ENCODE results near the gene ZNF580. TPM values are rescaled to one million over a fixed set of nuclear protein-coding genes. Genes with fewer than 3 reads are reported as not detected.

Gene ZNF580
- total and polyA plus RNA-seq, 2 of the 13 experiments (the other 11 are each of a cell fraction or from before 2014, with no cell fraction given), result 4.4 to 6.0 TPM

- TF ChIP-seq MTA1 (CRISPR knock-in tag; IDR thresholded peaks at IDR 0.05; ENCODE audit: borderline replicate concordance) (peak; percentile 11; the same call in 1 of the 2 replicates), ZNF329 (CRISPR knock-in tag; IDR thresholded peaks at IDR 0.05; ENCODE audit: low read depth) (no peak), ZNF703 (CRISPR knock-in tag; IDR thresholded peaks at IDR 0.05; ENCODE audit: borderline replicate concordance) (0 out of 2 replicates have a peak, but pooled peaks have one; percentile 49), SRSF1 (optimal IDR thresholded peaks at IDR 0.05; ENCODE audit: low read depth, low read length) (peak; percentile 95), MYPOP (CRISPR knock-in tag; IDR thresholded peaks at IDR 0.05) (peak; percentile 61; the same call in 1 of the 2 replicates), YEATS4 (CRISPR knock-in tag; IDR thresholded peaks at IDR 0.05; ENCODE audit: borderline replicate concordance) (peak; percentile 29), PAXIP1 (CRISPR knock-in tag; conservative IDR thresholded peaks at IDR 0.05) (peak; percentile 67; the same call in 1 of the 2 replicates), RBFOX2 (IDR thresholded peaks at IDR 0.05; ENCODE audit: low read depth, low read length) (peak; percentile 55), THAP9 (CRISPR knock-in tag; IDR thresholded peaks at IDR 0.05; ENCODE audit: borderline replicate concordance) (peak; percentile 99), SAP130 (CRISPR knock-in tag; IDR thresholded peaks at IDR 0.05; ENCODE audit: low read depth) (peak; percentile 53), AGO2 (optimal IDR thresholded peaks at IDR 0.05; ENCODE audit: low read depth, low read length) (peak; percentile 61), ELF1 (CRISPR knock-in tag; IDR thresholded peaks at IDR 0.05) (peak; percentile 84), DMAP1 (CRISPR knock-in tag; IDR thresholded peaks at IDR 0.05) (0 out of 2 replicates have a peak, but pooled peaks have one; percentile 49), HNRNPLL (IDR thresholded peaks at IDR 0.05; ENCODE audit: low read depth, low read length, poor library complexity, severe bottlenecking) (peak; percentile 45), FOXP4 (CRISPR knock-in tag; IDR thresholded peaks at IDR 0.05) (peak; percentile 11; the same call in 1 of the 2 replicates), NFYC (CRISPR knock-in tag; IDR thresholded peaks at IDR 0.05) (peak; percentile 25; the same call in 1 of the 2 replicates), CREB1 (IDR thresholded peaks at IDR 0.05) (peak; percentile 84), CREB1 (CRISPR knock-in tag; IDR thresholded peaks at IDR 0.05) (peak; percentile 95)
Observed at GRCh38 chr19:55599468-55599841, 41.3 kb upstream of the ZNF580 start, which contains the start of gene FIZ1 (continued).
